Coronary artery (tissue), 2 donors: ENCODE data around the gene FIGNL1.
"Not testable (repeated sequence)": the region's sequence is repeated elsewhere in the genome, so short reads cannot be mapped to it uniquely, and the experiment has no call there.

Experiments
- DNase-seq: peaks from one replicate; pipeline ENCODE4 v3.0.0-alpha.2; 2017; ENCODE audit warnings: low spot score
- H3K27ac ChIP-seq, 2 donors: fragments of 200-600 bp; sonication (generic); one replicate each; pipeline ENCODE4 v1.5.1; 2016 to 2019
- H3K4me3 ChIP-seq: fragments of 200-600 bp; sonication (generic); 2 replicates; pipeline ENCODE4 v1.5.1; 2016; ENCODE audit warnings: mild to moderate bottlenecking, moderate library complexity
- CTCF ChIP-seq: fragments of 200-600 bp; sonication (generic); IDR thresholded peaks from one replicate; pipeline ENCODE4 v1.5.1; 2019; ENCODE audit warnings: antibody characterized with exemption

Gene FIGNL1

GRCh38 chr7:50463035-50463434 is 12.9 kb upstream of the FIGNL1 start:
- no peak for TF ChIP-seq CTCF
- Histone ChIP-seq H3K4me3 (no peak overlapping the region), H3K27ac (no peak overlapping the region)
- no peak for DNase-seq

- no peak for TF ChIP-seq CTCF
- no peak overlapping the region for H3K4me3 ChIP-seq
- no peak for DNase-seq
- no peak overlapping the region for H3K27ac ChIP-seq
Measured at GRCh38 chr7:50462361-50462760, 12.2 kb upstream of the FIGNL1 start.

- no peak for TF ChIP-seq CTCF
- no peak for DNase-seq
- Histone ChIP-seq H3K27ac (no peak overlapping the region), H3K4me3 (no peak overlapping the region)
Measured at GRCh38 chr7:50461695-50462094, 11.5 kb upstream of the FIGNL1 start.

- H3K27ac ChIP-seq, H3K4me3 ChIP-seq, DNase-seq: not testable (repeated sequence)
Measured at GRCh38 chr7:50459183-50459582, 9.0 kb upstream of the FIGNL1 start.

GRCh38 chr7:50458651-50459050 is 8.5 kb upstream of the FIGNL1 start:
- H3K4me3 ChIP-seq, H3K27ac ChIP-seq, DNase-seq: not testable (repeated sequence)

- DNase-seq, result no peak
- no peak overlapping the region for H3K27ac ChIP-seq
- TF ChIP-seq CTCF, result no peak
- no peak overlapping the region for H3K4me3 ChIP-seq
Measured at GRCh38 chr7:50456371-50457123, 6.4 kb upstream of the FIGNL1 start.

GRCh38 chr7:50455658-50456057 is 5.5 kb upstream of the FIGNL1 start:
- no peak for TF ChIP-seq CTCF
- no peak for DNase-seq
- Histone ChIP-seq H3K4me3 (no peak overlapping the region), H3K27ac (no peak overlapping the region)

GRCh38 chr7:50454968-50455367 is 4.8 kb upstream of the FIGNL1 start:
- DNase-seq, result no peak
- no peak overlapping the region for H3K4me3 ChIP-seq
- TF ChIP-seq CTCF, result no peak
- H3K27ac ChIP-seq, result no peak overlapping the region
